GM06990 (cell line): ENCODE data around the gene PLEKHA6.
"Not testable (repeated sequence)": the region's sequence is repeated elsewhere in the genome, so short reads cannot be mapped to it uniquely, and the experiment has no call there.

Source experiments
- DNase-seq: peaks from one replicate; pipeline ENCODE4 v3.0.0-alpha.2; 2011; ENCODE audit not compliant: insufficient read length; ENCODE audit errors: extremely low read depth
- H3K27me3 ChIP-seq: replicated peaks from 2 replicates; pipeline ENCODE4 v1.6.0; 2011; ENCODE audit warnings: low read length; ENCODE audit not compliant: control insufficient read depth, insufficient read depth
- H3K36me3 ChIP-seq: 2 replicates; pipeline ENCODE4 v1.5.1; 2011; ENCODE audit warnings: low read length; ENCODE audit not compliant: control insufficient read depth, insufficient read depth
- H3K4me3 ChIP-seq: replicated peaks from 2 replicates; pipeline ENCODE4 v1.5.1; 2011; ENCODE audit warnings: low read depth, mild to moderate bottlenecking, control low read depth, low read length
- CTCF ChIP-seq: IDR thresholded peaks from 2 replicates; pipeline ENCODE4 v1.5.1; 2011; ENCODE audit warnings: low read length, control low read depth, mild to moderate bottlenecking, inconsistent platforms; ENCODE audit not compliant: insufficient read depth, poor library complexity, severe bottlenecking

PLEKHA6 gene

DNA sequence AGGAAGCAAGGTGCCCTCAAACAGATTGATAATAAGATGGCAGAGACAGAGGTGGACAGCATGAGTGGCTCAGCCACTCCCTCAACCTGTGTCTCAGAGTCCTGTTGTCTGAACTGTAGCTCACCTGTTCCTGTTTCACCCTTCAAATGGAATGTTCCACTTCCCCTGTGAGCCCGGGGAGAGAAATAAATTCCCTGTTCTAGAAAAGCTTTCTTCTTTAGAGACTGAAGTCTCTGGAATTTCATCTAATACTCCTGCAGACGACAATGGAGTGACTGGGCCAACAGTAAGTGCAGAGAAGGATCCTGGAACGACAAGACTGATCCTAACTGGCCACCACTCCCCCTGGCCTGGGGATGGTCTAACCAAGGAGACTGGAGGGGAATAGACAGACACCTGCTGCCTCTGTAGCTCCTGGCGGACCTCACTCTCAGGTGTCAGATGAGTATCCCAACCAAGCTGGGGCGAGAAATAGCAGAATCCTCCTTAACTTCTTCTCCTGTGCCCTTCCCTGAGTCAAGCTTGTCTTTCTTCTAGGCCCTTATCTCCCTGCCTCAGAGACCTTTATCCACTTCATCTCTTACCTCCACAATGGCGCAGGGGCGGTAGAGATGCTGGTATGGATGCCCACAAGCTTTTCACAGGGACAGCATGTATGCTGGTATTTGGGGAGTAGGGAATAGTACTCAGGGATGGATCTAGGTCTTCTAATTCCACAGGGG is 45.4 kb downstream of the PLEKHA6 start:
- DNase-seq, result no peak
- Histone ChIP-seq H3K4me3 (no peak overlapping the region), H3K36me3 (no peaks in the 10 kb centered on the region), H3K27me3 (peaks cover 2% of the 10 kb centered on the region)
- TF ChIP-seq CTCF, result no peak

GRCh38 chr1:204313675-204314074 is 46.1 kb downstream of the PLEKHA6 start:
- no peak for TF ChIP-seq CTCF
- H3K4me3 ChIP-seq, result no peak overlapping the region
- DNase-seq, result no peak
- no peaks in the 10 kb centered on the region for H3K36me3 ChIP-seq
- peaks cover 2% of the 10 kb centered on the region for H3K27me3 ChIP-seq

- H3K4me3 ChIP-seq, DNase-seq, H3K27me3 ChIP-seq, H3K36me3 ChIP-seq: not testable (repeated sequence)
Measured at GRCh38 chr1:204310970-204311369, 48.8 kb downstream of the PLEKHA6 start.

GRCh38 chr1:204308023-204308628 is 51.6 kb downstream of the PLEKHA6 start:
- TF ChIP-seq CTCF, result no peak
- no peak overlapping the region for H3K4me3 ChIP-seq
- no peaks in the 10 kb centered on the region for H3K36me3 ChIP-seq
- no peak for DNase-seq
- peaks cover 2% of the 10 kb centered on the region for H3K27me3 ChIP-seq

GRCh38 chr1:204307334-204307883 is 52.3 kb downstream of the PLEKHA6 start:
- DNase-seq, result no peak
- no peak overlapping the region for H3K4me3 ChIP-seq
- TF ChIP-seq CTCF, result no peak

GRCh38 chr1:204306076-204306475 is 53.7 kb downstream of the PLEKHA6 start:
- Histone ChIP-seq H3K27me3 (peaks cover 2% of the 10 kb centered on the region), H3K4me3 (no peak overlapping the region), H3K36me3 (no peaks in the 10 kb centered on the region)
- no peak for DNase-seq
- TF ChIP-seq CTCF, result no peak

More at GRCh38 chr1:204307334-204307883, 52.3 kb downstream of the PLEKHA6 start:
- Histone ChIP-seq H3K27me3 (peaks cover 2% of the 10 kb centered on the region), H3K36me3 (no peaks in the 10 kb centered on the region)
